HCT116 (cell line): ENCODE measurements around the gene SLC24A5. TPM values are rescaled to one million over a fixed set of nuclear protein-coding genes. Genes with fewer than 3 reads are reported as not detected.

Experiments
- ATAC-seq: fragments of 200-7000 bp; cut with Tn5 transposase; 2 replicates; pipeline ENCODE4 v1.9.1; 2020; ENCODE audit warnings: mild to moderate bottlenecking, moderate library complexity
- BruUV-seq: library from RNA; stranded (reverse); fragments of 400-500 nt; replicated peaks from 2 replicates; lab custom pipeline; 2021; lab: Mats Ljungman, UMichigan
- CTCF ChIA-PET: fragments of 300-600 bp; sonication (Branson Sonifier 250); formaldehyde crosslinking; loops from one replicate; lab custom pipeline; 2021; ENCODE audit warnings: antibody characterized with exemption; lab: Charles Lee
- POLR2A ChIA-PET: fragments of 300-600, 350-600 bp; sonication (Branson Sonifier 250); formaldehyde crosslinking; loops from one replicate; lab custom pipeline; 2021; ENCODE audit warnings: antibody characterized with exemption; lab: Charles Lee
- RAD21 ChIA-PET, 2 experiments: fragments of 300-600 bp; sonication (Branson Sonifier 250); formaldehyde crosslinking; loops; one replicate each; lab custom pipeline; 2023; ENCODE audit warnings: low total read pairs in 2 of 2; ENCODE audit not compliant: uncharacterized antibody in 2 of 2, unreplicated experiment in 2 of 2, low non-redundant PET in 1 of 2; lab: Charles Lee
- DNase-seq: peaks from one replicate; pipeline ENCODE4 v3.0.0-alpha.2; 2010; ENCODE audit warnings: low read depth, low spot score
- H2AFZ ChIP-seq: fragments of 200-600 bp; shearing (Covaris generic), sonication (generic); 2 replicates; pipeline ENCODE4 v1.6.1; 2017; ENCODE audit warnings: low read depth, mixed run types, mixed read lengths, antibody characterized with exemption, low read length; ENCODE audit not compliant: poor library complexity, severe bottlenecking
- H3K27ac ChIP-seq: 2 replicates; pipeline ENCODE4 v1.5.1; 2012; ENCODE audit warnings: low read depth, low read length
- H3K27me3 ChIP-seq: fragments of 200-600 bp; sonication (generic); 2 replicates; pipeline ENCODE4 v1.6.1; 2016; ENCODE audit warnings: mixed run types, low read length, mixed read lengths; ENCODE audit not compliant: insufficient read depth
- H3K36me3 ChIP-seq, 2 experiments: fragments of 200-500 bp in 1 of 2; fragments of 200-600 bp in 1 of 2; sonication (Bioruptor generic) in 1 of 2; sonication (generic) in 1 of 2; 2 replicates each; pipeline versions ENCODE4 v1.5.1 to v1.6.1; 2014 to 2016; ENCODE audit warnings: low read length in 2 of 2, inconsistent platforms in 1 of 2, mixed read lengths in 1 of 2, mixed run types in 1 of 2; ENCODE audit not compliant: insufficient read depth in 2 of 2, control insufficient read depth in 1 of 2
- H3K4me1 ChIP-seq, 2 experiments: fragments of 200-600 bp in 1 of 2; sonication (generic) in 1 of 2; 2 replicates each; pipeline versions ENCODE4 v1.5.1 to v1.6.1; 2012 to 2017; ENCODE audit warnings: low read length in 2 of 2, inconsistent platforms in 1 of 2, mild to moderate bottlenecking in 1 of 2, mixed read lengths in 1 of 2, mixed run types in 1 of 2, moderate library complexity in 1 of 2; ENCODE audit not compliant: insufficient read depth in 2 of 2, control insufficient read depth in 1 of 2
- H3K4me2 ChIP-seq: fragments of 200-600 bp; sonication (generic); 2 replicates; pipeline ENCODE4 v1.6.1; 2017; ENCODE audit warnings: mixed run types, low read length, mixed read lengths
- H3K4me3 ChIP-seq, 2 experiments: fragments of 200-600 bp in 1 of 2; sonication (generic) in 1 of 2; replicated peaks in 1 of 2; 2 replicates each; pipeline ENCODE4 v1.5.1; 2011 to 2016; ENCODE audit warnings: low read length in 2 of 2, control low read depth in 1 of 2, low read depth in 1 of 2, mild to moderate bottlenecking in 1 of 2, mixed read lengths in 1 of 2, mixed run types in 1 of 2
- H3K79me2 ChIP-seq: fragments of 200-600 bp; sonication (generic); 2 replicates; pipeline ENCODE4 v1.6.1; 2017; ENCODE audit warnings: mild to moderate bottlenecking, mixed run types, low read length, moderate library complexity, mixed read lengths; ENCODE audit not compliant: insufficient read depth
- H3K9ac ChIP-seq: fragments of 200-600 bp; sonication (generic); 2 replicates; pipeline ENCODE4 v1.6.1; 2016; ENCODE audit warnings: low read length, mixed read lengths
- H3K9me2 ChIP-seq: fragments of 200-600 bp; sonication (generic), shearing (Covaris generic); 2 replicates; pipeline ENCODE4 v1.6.1; 2017; ENCODE audit warnings: mixed run types, mild to moderate bottlenecking, moderate library complexity; ENCODE audit not compliant: insufficient read depth
- H3K9me3 ChIP-seq, 2 experiments: fragments of 200-500 bp in 1 of 2; fragments of 200-600 bp in 1 of 2; sonication (Bioruptor generic) in 1 of 2; sonication (generic) in 1 of 2; 2 replicates each; pipeline ENCODE4 v1.6.1; 2014 to 2017; ENCODE audit warnings: low read length in 2 of 2, mixed read lengths in 2 of 2, inconsistent platforms in 1 of 2, low read depth in 1 of 2, mild to moderate bottlenecking in 1 of 2, mixed run types in 1 of 2, moderate library complexity in 1 of 2; ENCODE audit not compliant: control insufficient read depth in 1 of 2, insufficient read depth in 1 of 2
- H4K20me1 ChIP-seq: fragments of 200-600 bp; sonication (generic), shearing (Covaris generic); 2 replicates; pipeline ENCODE4 v1.6.1; 2017; ENCODE audit warnings: mixed run types, mild to moderate bottlenecking, moderate library complexity; ENCODE audit not compliant: insufficient read depth
- CEBPB ChIP-seq: IDR thresholded peaks from 2 replicates; pipeline ENCODE4 v1.6.1; 2012; ENCODE audit warnings: low read depth
- POLR2A ChIP-seq: IDR thresholded peaks from 2 replicates; pipeline ENCODE4 v1.7.0; 2011; ENCODE audit warnings: borderline replicate concordance; ENCODE audit not compliant: insufficient read depth, insufficient read length; ENCODE audit errors: extremely low read depth
- POLR2AphosphoS5 ChIP-seq: IDR thresholded peaks from 2 replicates; pipeline ENCODE4 v1.6.1; 2011; ENCODE audit warnings: mild to moderate bottlenecking, low read depth, low read length, moderate library complexity
- SP1 ChIP-seq: IDR thresholded peaks from 2 replicates; pipeline ENCODE4 v1.6.1; 2012; ENCODE audit warnings: low read depth
- intact Hi-C: fragments of 100-400 bp; cut with micrococcal nuclease; formaldehyde crosslinking; loops from 2 replicates; pipeline ENCODE4 v1.10.0; 2022
- total RNA-seq: library from RNA; stranded (reverse); gene quantifications from one replicate; pipeline ENCODE4 v1.2.1, GENCODE V29; 2021; ENCODE audit not compliant: unreplicated experiment
- TF ChIP-seq, protein P1 (sequence below): IDR thresholded peaks from 2 replicates; pipeline ENCODE4 v1.6.1; 2012
- TF ChIP-seq, protein P2 (sequence below), 3 experiments: fragments of 200-600 bp in 1 of 3; sonication (generic) in 1 of 3; IDR thresholded peaks in 2 of 3; conservative IDR thresholded peaks in 1 of 3; 2 replicates each; pipeline ENCODE4 v1.5.1; 2012 to 2017; ENCODE audit warnings: low read depth in 2 of 3, low read length in 2 of 3, antibody characterized with exemption in 1 of 3, borderline replicate concordance in 1 of 3, control low read depth in 1 of 3, mild to moderate bottlenecking in 1 of 3, mixed read lengths in 1 of 3, mixed run types in 1 of 3, moderate library complexity in 1 of 3; ENCODE audit not compliant: insufficient read depth in 1 of 3

SLC24A5 gene
- total RNA-seq, 1 experiment from 2014 or later: not detected

DNA sequence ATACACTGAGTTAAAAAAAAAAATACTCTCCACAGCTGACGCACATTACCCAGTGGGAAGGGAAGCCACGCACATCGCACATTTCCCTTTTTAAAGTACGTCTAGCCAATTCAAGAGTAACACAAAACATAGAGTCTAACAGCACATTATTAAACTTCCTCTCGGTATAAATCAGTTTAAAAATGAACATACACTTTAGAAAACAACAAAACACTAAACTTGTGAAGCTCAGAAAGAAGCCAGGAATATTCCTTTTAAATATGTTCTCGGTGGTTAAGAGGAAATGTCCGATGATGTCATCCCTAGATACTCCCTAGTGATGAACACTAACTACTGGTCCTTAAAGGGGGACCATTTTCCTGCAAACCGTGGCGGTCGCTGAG lies 56.6 kb downstream of the SLC24A5 start:
- DNase-seq: no peak

More for the DNA sequence above, 56.6 kb downstream of the SLC24A5 start:
- ChIA-PET POLR2A (no interaction called here), CTCF (no interaction called here), RAD21 (no interaction called here)
- H3K36me3 ChIP-seq: no peaks in the 10 kb centered on the region
- no peaks in the 10 kb centered on the region for H3K9me3 ChIP-seq
- intact Hi-C loops: no loop called here
- no peak overlapping the region for H3K4me2 ChIP-seq
- H3K27ac ChIP-seq: no peak overlapping the region
- no peaks in the 10 kb centered on the region for H4K20me1 ChIP-seq
- no peak overlapping the region for H2AFZ ChIP-seq
- no peaks in the 10 kb centered on the region for H3K4me1 ChIP-seq
- H3K27me3 ChIP-seq: no peaks in the 10 kb centered on the region
- no peaks in the 10 kb centered on the region for H3K9me2 ChIP-seq
- TF ChIP-seq, protein P1, sequence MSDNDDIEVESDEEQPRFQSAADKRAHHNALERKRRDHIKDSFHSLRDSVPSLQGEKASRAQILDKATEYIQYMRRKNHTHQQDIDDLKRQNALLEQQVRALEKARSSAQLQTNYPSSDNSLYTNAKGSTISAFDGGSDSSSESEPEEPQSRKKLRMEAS: no peak
- TF ChIP-seq POLR2A: no peak
- TF ChIP-seq, protein P2, sequence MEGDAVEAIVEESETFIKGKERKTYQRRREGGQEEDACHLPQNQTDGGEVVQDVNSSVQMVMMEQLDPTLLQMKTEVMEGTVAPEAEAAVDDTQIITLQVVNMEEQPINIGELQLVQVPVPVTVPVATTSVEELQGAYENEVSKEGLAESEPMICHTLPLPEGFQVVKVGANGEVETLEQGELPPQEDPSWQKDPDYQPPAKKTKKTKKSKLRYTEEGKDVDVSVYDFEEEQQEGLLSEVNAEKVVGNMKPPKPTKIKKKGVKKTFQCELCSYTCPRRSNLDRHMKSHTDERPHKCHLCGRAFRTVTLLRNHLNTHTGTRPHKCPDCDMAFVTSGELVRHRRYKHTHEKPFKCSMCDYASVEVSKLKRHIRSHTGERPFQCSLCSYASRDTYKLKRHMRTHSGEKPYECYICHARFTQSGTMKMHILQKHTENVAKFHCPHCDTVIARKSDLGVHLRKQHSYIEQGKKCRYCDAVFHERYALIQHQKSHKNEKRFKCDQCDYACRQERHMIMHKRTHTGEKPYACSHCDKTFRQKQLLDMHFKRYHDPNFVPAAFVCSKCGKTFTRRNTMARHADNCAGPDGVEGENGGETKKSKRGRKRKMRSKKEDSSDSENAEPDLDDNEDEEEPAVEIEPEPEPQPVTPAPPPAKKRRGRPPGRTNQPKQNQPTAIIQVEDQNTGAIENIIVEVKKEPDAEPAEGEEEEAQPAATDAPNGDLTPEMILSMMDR (IDR thresholded peaks at IDR 0.05 in 2 of 3, conservative IDR thresholded peaks at IDR 0.05 in 1 of 3; ENCODE audit: borderline replicate concordance in 1 of 3, insufficient read depth in 1 of 3, low read depth in 2 of 3, low read length in 2 of 3): no peak
- no peak for TF ChIP-seq SP1
- no peak for TF ChIP-seq CEBPB
- no peak for TF ChIP-seq POLR2AphosphoS5
- ATAC-seq: no peak
- H3K9ac ChIP-seq: no peak overlapping the region
- no peaks in the 10 kb centered on the region for H3K79me2 ChIP-seq
- no TSS peak for BruUV-seq
- H3K4me3 ChIP-seq: no peak overlapping the region
